Superior temporal gyrus (tissue), 1 donor: ENCODE data around the gene KCNIP4.
A peak's percentile ranks its signal among the peaks of the same experiment; 100 is the strongest.

Source experiments
- DNase-seq: peaks from one replicate; pipeline ENCODE4 v3.0.0-alpha.2; 2016; ENCODE audit errors: extremely low spot score

The KCNIP4 gene

DNA sequence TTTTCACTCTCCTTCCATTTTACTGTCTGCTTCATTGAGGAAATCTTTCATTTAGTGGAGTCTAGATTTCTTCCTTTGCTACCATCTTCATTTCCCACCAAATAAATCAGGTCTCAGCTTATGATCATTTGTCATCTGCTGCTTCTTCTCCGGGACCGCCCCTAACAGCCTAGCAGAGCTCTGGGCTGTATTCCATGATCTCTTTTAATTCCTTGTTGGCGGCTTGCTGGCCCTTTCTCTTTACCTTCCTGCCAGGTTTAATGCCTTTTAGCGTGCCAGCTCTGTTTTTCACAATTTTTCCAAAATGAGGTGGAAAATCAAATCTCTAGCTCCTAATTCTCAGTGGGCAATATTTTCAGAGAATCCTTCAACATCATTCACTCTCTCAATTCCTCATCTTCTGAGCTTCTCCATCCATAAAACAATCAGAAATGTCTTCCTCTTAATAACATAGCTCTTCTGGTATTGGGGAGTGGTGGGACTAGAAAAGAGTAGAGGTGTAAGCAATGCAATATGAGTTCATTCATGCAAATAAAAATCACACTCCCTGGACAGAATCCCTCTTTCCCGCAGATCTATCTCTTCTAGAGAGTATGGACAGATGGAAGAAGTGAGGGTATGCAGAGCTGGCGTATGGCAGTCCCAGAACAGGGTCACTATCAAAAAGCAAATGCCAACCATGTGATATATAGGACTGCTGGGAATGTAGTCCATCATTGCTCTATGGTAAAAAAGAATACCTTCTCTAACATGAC lies 491.3 kb downstream of the KCNIP4 start:
- DNase-seq: no peak

DNA sequence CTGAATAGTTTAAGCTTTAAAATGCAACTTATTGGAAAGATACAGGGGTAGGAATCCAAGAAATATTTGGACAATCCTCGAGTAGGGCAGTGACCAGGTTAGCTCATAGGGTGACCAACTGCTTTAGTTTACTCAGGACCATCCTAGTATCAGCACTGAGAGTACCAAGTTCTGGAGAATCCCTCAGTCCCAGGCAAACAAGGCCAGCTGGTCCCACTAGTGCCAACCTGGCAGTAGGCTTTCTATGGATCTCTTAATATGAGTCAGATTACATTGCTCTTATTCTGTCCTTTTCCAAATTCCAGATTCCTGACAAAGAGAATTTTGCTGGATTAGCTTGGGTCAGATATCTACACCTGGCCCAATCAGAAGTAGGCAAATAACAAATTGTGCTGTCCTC lies 493.7 kb downstream of the KCNIP4 start:
- DNase-seq: no peak

DNA sequence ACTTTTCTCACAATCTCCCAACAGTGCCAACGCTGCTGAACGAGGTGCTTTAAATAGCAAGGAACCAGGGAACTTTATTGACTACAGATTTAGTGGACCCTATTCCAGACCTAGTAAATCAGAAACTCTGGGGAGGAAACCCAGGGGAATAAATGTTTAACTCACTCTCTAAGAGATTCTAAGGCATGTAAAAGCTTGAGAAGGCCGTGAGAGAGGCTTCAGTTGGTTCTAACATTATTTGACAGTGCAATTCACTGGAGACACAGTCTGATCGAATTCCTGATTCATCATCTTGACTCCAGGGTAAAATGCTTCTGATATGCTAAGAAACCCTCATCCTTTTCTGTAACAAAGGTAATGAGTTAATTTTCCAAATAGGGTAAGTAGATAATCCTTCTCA lies 494.4 kb downstream of the KCNIP4 start:
- no peak for DNase-seq

DNA sequence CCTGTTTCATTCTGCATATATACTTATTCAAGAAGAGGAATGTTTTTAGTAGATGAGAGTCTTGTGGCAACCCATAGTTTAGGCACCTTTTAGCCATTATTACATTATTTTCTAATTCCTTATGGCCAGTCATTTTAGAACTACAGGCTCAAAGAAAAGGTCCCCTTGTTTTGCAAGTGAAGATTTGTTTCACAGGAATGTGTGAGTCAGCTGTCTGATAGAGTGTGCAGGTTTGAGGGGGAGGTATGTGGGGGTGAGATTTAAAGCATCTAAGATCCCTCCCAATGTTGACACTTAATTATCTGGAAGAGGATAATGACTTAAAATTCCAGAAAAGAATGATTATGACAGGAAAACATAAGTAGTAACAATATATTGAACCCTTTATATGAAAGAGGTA lies 495.6 kb downstream of the KCNIP4 start:
- no peak for DNase-seq

DNA sequence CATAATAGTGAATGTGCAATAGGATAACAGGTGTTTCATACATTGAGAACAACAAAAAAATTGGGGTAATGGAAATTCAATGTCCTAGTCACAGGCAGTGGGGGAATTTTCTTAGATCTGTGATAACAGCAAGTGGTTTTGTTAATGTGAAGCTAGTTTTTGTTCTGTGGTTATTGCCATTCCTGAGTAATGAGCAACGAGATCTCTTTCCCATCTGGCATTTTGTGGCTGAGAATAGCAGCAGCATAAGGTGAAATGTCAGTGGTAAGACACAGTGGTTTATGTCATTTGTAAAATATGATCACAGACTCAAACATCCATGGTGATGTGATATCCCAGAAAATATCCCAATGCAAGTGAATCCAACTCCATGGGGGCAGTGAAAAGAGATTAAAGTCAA lies 497.5 kb downstream of the KCNIP4 start:
- no peak for DNase-seq

DNA sequence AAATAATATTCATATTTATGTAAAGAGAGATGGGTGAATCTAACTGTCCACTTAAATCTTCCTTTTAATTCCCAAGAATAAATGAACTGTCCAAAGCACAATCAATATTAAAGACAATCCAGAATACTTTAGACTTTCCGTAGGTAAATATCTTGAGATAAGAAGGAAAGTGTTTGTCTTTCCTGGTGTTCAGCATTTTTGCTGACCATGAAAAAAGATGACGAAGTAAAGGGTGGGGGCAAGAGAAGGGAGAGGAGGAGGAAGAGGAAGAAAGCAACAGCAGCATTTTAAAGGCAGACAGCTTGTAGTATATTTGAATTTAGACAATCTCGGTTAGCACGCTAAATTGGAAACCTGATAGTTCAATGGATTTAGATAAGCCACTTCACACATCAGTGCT lies 498.2 kb downstream of the KCNIP4 start:
- no peak for DNase-seq

DNA sequence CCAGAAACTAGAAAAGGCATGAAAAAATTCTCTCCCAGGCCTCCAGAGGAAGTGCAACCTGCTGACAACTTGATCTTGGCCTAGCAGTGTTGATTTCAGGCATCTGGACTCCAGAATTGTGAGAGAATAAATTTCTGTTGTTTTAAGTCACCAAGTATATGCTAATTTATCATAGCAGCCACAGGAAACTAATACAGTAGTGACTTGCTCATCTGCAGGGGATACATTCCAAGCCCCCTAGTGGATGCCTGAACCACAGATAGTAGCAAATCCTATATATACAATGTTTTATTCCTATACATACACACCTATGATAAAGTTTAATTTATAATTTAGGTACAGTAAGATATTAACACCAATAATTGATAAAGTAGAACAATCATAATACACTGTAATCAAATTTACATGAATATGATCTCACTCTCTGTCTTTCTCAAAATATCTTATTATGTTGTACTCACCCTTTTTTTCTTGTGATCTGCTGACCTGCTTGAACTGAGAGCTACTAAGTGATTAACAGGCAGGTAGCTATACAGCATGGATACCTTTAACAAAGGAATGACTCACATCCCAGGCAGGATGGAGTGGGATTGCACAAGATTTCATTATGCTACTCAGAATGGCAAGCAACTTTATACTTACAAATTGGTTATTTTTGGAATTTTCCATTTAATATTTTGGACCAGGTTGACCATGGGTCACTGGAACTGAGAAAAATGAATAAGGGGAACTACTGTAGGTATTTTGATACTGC lies 501.1 kb downstream of the KCNIP4 start:
- no peak for DNase-seq

DNA sequence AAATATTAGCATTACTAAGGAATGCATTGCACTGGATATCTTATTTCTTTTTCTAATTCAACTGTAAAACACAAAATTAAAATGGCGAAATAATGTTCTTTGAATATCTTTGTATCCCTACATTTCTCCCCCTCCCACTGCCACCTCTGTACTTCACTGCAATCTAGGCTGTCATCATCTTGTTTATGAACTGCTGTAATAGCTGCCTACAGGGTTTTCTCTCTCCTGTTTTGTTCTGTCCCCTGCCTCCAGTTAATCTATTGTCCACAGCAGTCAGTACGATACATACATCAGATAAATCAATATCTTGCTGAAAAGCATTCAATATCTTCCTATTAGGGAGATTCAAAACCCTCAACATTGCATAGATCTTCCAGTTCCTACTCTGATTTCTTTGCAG lies 528.4 kb downstream of the KCNIP4 start:
- DNase-seq: no peak

DNA sequence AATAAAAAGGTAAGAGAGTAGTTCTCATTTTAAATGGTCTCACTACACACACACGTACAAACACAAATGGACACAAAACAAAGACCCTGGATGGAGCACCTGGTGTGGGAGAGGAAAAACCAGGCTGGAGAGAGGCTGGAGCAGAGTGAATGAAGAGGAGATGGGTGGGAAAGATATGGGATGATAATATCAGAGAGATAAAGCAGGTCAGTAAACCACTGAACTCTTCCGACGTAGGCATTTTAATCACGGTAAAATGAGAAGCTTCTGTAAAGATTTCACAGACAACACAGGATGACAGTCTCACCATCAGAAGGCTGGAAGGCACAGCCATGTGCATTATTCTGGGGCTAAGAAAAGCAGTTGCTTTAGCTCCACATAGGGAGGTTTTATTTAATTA lies 532.8 kb downstream of the KCNIP4 start:
- DNase-seq: no peak

DNA sequence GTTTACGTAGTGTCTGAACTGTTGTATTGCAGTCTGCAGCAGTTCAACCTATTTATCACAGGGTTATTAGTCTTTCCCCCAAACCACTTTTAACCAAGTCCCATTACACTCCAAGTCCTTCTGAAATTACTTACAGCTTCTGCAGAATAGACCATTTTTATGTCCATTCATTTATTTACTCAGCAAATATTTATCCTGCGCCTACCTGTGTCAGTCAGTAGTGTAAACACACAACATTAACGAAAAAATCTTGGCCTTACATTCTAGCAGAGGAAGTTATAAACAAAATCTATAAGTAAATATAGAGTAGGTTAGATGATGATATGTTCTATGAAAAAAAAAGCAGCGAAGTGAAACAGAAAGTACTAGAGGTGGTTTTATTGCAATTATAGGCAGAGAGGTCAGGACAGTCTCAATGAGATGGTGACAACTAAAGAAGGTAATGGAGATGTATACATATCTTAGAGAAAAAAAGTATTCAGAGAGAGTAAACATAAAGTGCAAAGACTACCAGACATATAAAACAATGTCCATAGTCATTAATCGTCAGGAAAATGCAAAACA lies 534.7 kb downstream of the KCNIP4 start:
- DNase-seq: no peak

DNA sequence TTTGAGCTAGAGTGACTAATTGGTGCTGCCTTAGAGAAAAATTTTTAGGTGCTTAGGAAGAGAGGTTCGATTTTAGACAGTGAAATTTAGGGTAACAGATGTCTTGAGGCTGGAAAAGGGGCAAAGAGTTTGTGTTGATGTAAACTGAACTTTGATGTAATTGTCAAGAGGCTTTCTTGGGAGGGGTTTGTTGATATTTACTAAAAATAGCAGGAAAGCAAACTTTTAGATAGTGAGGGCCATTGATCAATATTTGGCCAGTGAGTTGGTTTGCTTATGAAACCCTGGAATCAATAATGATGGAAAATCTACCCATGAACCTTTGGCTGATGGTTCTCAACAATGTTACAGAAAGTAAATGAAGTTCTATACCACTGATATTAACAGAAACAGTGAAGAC lies 537.5 kb downstream of the KCNIP4 start:
- no peak for DNase-seq

DNA sequence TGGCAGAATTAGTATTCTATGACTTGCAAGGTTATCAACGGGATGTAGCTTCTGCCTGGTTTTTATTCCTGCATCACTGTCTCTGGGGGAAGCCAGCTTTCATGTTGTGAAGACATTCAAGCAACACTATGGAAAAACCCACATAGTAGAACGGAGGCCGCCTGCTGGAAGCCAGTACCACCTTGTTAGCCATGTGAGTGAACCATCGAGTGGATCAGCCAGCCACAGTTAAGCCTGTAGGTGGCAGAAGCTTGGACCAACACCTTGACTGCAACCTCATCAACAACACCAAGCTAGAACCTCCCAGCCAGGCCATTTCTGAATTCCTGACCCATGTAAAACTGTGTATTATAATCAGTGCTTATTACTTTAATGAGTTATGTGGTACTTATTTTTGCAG lies 538.2 kb downstream of the KCNIP4 start:
- no peak for DNase-seq

DNA sequence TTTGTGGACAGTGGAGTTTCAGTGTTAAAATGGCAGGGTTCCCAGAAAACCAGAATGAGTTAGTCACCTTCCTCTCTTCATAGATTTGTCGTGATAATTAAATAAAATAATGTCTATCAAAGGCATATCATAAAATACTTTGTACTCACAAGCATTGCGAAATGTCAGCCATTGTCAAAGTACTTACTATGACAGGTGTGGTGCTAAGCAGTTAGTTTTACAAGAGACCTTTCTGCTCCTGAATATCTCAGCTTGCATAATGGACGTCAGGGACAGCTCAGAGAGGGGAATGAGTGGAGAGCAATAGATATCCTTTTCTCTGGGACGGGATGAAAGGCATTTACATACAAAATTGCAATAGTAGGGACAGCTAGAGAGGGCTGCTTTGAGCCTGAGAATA lies 560.9 kb downstream of the KCNIP4 start:
- no peak for DNase-seq

DNA sequence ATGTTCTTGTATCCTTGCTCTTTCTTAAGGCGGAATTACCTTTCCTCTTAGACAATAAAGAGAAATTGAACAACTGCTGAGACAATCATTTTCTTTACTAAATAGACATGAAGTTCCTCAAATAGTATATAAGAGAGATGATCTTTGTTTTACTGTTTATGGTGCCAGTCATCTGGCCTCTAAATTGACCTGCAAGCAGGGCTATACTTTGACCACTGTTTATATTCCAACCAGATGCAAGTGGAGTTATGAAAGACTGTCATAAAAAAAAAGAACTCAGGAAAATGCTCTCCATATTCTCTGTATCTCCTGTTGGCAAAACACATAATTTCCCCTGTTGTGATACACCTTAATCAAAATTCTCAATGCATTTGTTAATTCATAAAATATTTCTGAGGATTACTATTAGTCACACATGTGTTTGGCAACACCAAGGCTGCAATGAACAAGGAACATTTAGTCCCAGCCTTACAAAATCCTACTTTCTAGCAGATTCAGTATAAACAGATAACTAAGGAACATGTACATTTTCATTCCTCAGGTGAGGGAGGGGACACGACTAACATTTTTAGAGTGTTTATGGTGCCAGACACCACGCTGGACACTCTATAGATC lies 562.3 kb downstream of the KCNIP4 start:
- DNase-seq: no peak

DNA sequence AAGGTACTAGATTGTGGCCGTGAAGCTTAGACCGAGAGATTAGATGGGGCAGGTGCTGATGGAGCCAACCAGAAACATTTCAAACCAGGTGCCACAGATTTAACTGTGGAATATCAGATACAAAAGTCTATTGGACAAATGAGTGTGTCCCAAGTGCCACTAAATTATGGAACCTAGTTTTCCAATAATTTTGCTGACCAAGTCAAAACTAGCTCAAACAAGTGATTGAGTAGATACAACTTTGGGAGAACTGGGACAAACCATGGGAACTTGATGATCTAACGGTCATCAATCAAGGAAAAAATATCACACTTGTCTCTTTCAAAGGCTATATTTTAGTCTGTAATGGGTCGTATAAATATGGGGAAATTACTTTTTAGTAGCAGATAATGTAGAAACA lies 562.9 kb downstream of the KCNIP4 start:
- DNase-seq: no peak

DNA sequence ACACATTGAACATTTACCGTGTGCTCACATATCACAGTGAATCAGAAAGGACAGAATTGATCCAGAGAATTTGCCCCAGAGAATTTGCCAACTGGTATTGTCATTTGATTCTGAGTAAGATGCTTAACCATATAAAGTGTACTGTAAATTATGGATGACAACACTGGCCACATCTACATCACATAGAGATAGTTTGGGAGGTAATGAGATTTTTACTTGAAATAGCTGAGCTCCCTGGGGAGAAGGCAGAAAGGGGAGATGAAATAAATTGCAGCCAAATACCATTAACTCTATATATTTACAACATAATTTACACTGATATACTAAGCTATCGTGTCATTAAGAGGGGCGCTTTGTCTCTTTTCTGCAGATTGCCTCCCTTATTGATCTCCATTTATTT lies 564.0 kb downstream of the KCNIP4 start:
- no peak for DNase-seq

DNA sequence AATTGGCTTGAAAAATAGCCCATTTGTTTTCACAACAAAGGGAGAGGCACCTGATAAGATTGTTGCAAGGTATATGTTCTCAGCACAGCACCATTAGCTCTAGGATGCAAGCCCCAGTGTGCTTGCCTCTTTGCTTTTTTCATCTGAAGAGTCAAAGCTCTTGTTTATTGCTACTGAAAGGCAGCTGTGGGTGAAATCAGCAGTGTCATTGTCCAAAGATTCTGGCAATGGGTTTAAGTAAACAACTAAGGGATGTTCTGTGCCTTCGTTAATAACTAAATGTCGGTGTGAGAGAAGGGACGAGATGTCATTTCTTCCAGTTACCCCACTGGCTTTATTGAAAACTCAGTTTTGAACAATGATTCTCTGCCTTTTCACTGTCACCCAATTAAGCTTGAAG lies 567.7 kb downstream of the KCNIP4 start:
- DNase-seq: peak; percentile 82

DNA sequence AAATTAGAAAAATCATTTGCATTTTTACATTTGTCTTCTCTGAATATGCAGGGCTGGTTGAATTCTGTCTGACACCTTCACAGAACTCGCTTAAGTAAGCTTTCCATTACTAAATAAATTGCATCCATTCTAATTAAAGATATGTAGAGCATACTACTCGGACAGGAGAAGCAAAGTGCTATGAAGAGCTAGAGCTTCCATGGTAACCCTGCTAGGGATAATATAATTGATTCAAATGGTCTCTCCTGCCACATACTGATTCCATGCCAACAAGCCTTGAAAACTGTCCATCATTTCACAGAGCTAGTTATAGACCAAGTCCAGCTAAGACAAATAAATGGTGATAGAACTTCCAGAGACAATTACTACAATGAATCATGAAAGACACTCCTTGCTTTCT lies 571.5 kb downstream of the KCNIP4 start:
- DNase-seq: no peak

DNA sequence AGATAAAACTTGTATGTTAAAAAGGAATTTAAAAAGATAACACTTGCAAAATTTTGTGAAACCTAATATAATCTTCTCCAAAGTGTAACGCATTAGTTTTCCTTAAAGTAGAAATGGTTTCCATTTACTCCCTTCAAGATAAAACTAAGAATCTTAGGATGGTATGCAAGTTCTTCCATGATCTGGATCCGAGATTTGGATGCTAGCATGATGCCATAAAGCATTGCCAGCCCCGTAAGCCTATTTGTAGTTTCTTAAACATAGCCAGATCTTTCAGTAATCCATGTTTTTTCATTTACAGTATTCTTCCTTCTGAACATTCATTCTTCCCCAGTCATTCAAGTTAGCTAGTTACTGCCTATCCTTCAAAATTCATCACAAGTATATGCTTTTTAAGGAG lies 572.4 kb downstream of the KCNIP4 start:
- no peak for DNase-seq

DNA sequence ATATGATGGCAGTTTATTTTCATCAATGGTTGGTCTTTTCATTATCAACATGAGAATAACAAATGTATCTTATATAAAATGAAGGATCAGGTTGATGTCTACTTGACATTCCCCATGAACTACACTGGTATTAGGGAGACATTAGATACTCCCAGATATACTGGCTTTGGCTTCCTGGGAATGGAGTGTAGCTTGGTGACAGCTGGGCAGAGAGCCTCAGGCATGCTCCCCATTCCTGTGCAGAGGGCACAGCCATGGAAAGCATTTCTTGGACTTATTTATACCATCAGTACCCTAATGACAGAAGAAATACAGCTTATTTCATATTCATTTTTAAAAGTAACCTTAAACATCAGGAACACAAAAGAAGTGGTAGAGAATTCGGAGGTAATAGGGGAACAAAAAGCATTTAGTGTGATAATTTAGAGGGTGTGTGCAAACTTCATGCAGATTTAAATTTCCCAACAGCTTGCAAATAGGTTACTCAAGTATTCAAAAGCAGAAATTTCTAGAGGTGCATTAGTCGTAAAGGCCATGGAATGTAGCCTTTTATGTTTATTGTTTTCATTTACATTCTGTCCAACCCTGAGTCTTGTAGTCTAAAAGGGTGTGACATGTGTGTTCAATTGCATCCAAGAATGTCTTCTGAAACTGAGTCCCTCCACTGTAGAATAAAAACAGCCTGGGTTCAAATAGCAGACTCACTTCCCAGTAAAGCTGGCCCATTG lies 573.8 kb downstream of the KCNIP4 start:
- DNase-seq: no peak

DNA sequence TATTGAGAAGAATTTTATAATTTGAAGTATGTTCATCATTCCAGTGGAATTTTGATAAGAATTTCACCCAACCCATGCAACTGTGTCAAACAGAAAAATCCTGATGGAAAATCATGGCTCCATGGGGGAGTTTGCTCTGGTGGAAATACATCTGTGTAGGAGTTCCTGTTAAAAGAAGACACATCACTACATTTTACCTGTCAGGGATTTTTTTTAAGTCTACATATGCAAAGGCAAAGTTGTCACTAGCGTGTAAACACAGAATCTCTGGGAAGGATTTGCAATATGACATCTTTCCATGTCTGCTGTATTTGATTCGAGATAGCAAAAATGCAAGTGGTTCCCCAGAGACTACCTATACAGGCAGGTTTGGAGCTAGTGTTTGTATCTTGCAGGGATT lies 581.0 kb downstream of the KCNIP4 start:
- DNase-seq: no peak

DNA sequence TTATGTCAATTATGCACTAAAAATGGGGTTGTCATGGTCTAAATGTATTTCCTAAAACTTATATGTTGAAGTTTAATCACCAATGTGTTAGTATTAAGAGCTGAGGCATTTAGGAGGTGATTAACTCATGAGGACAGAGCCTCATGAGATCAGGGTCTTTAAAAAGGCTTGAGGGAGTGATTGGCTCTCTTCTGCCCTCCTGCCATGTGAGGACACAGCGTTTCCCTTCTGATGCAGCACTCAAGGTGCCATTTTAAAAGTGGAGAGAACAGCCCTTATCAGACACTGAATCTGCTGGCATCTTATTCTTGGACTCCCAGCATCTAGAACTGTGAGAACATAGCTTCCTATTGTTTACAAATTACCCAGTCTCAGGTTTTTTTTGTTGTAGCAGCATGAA lies 581.7 kb downstream of the KCNIP4 start:
- DNase-seq: no peak
